SIG-M5 treated with dmso at 0.1 percent for 504 hours (cell line): ENCODE results near the gene FEV.

Experiments
- DNase-seq: peaks from one replicate; lab custom pipeline; 2025; ENCODE audit not compliant: unreplicated experiment; lab: John Stamatoyannopoulos, UW

FEV gene

DNA sequence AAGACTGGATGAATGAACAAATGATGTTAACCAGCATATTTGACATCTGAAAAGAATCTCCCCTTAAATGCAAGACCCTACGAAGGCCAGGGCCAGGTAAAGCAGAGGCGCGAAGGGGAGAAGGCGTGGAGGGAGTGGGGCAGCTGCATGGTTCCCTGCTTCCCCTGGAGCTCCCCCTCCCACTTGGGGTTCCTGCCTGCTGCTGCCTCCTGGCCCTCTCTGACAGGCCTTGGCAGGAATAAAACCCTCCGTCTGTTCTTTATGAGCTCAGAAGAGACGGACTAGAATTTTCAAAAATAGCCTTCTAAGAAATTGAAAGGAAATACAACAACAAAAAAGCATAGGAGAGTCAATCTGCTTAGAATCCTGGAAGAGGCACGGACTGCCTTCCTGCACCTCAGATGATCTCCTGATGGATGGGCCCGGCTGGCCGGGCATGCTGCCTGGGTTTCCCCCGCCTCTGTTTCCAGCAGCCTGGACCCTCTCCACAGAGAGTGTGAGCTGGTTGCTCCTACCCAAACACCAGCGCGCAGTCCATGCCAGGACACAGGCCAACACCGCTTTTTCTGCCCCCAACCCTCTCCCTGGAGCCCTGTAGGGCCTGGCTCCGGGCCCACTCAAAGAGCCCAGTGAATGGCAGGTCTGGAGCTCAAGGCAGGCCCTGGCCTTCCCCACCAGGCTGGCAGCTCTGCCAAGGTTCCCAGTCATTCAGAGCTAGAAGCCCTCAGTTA lies 32.4 kb upstream of the FEV start:
- no peak for DNase-seq

DNA sequence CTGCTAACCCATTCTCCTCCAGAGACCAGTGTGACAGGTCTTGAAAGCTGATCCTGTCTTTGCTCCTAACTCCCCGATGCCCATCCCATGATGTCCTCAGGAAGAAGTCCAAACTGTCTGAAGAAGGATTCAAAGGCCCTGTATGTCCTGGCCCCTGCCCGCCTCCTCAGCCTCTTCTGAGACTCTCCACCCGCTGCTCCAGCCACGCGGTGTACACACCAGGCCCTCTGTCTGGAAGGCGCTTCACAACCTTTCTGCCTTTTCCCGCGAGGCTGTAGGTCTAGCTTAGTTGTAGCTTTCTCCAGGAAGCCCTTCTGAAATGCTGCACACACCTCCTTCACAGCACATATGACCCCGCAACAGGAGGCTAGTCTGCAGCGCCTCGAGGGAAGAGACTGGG lies 31.7 kb upstream of the FEV start:
- DNase-seq: no peak

- DNase-seq: no peak
Measured at GRCh38 chr2:219010873-219011272, 25.9 kb upstream of the FEV start.

DNA sequence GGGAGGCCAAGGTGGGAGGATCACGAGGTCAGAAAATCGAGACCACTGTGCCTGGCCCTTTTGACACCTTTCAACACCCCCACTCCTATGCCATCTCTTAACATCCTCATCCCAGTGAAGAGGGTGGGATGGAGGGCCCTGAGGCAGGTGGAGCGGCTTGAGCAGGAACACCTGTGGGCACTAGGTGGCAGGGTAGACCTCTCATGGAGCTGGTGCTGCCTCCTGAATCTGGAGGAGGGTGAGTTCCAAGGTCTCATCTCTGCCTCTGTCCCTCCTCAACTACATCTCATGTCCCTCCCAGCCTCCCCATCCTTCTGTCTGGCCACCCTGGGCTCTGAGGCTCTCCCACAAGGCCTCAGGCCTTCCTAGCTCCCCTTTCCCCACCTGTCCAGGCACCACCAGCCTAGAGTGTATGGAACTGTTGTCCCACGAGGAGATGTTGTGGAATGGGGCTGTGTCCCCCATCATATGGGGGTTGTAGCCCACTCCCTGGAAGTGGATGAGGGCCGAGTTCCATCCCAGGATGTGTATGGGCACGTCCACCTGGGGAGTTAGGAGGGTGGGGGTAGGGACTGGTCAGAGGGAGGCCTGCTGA lies 25.3 kb upstream of the FEV start:
- no peak for DNase-seq

GRCh38 chr2:219009294-219009693 lies 24.3 kb upstream of the FEV start:
- no peak for DNase-seq

GRCh38 chr2:219003979-219004378 lies 19.0 kb upstream of the FEV start:
- no peak for DNase-seq

GRCh38 chr2:219003267-219003634 lies 18.3 kb upstream of the FEV start:
- no peak for DNase-seq

GRCh38 chr2:219002395-219003266 lies 17.6 kb upstream of the FEV start:
- DNase-seq: no peak

DNA sequence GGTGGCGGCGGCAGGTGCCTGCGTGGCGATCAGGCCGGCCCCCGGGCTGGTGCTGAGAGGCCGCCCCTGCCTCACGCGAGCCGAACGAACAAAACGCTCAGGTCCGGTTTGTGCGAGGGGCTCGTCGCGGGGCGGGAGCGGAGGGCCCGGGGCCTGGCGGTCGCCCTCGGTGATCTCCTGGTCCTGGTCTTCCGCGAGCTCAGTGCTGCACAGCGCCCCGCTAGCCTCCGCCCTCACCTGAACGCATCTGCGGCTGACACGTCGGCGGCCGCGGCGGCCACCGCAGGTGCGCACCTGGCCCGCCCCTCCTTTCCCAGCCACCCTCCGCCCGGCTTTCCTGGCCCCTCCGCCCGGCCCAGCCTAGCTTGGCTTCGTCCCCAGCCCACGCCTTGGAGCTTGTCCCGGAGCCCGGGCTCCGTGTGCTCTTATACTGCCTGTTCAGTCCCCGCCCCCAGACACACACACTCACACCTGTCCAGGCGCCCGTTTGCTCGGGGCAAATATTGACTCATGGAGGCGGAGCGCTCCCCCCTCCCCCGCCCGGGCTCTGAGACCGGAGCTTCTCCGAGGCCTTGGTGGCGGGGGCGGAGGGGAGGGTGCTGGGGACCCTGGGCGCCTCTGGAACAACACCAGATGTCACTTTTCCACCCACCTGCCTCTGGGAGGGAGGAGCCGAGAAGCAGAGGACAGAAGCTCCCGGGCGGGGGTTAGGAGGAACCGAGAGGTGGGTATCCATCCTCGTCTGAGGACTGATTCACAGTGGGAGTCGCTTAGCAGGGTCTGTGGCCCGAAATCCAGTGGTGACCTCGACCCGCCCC lies 16.8 kb upstream of the FEV start:
- DNase-seq: no peak

- no peak for DNase-seq
Measured at GRCh38 chr2:219001100-219001576, 16.2 kb upstream of the FEV start.

DNA sequence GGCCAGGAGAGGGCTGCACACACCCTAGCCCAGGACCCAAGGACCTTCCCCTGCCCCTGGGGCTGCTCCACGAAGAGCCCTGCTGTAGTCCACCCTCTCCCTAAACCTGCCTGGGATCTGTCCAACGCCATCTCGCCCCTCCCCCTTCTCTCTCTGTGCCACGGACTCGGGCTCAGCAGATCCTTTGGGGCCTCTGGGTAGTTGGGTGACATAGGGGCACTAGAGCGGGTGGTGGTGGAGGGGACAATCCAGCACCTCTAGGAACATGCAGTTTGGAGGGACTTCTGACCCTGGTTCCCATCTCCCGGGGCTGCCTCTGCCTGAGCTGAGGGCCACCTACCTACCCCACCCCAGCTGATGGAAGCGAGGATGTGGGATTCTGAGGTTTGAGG lies 15.6 kb upstream of the FEV start:
- no peak for DNase-seq

GRCh38 chr2:218999881-219000568 lies 15.0 kb upstream of the FEV start:
- DNase-seq: no peak

- DNase-seq: no peak
Measured at GRCh38 chr2:218999021-218999880, 14.3 kb upstream of the FEV start.

DNA sequence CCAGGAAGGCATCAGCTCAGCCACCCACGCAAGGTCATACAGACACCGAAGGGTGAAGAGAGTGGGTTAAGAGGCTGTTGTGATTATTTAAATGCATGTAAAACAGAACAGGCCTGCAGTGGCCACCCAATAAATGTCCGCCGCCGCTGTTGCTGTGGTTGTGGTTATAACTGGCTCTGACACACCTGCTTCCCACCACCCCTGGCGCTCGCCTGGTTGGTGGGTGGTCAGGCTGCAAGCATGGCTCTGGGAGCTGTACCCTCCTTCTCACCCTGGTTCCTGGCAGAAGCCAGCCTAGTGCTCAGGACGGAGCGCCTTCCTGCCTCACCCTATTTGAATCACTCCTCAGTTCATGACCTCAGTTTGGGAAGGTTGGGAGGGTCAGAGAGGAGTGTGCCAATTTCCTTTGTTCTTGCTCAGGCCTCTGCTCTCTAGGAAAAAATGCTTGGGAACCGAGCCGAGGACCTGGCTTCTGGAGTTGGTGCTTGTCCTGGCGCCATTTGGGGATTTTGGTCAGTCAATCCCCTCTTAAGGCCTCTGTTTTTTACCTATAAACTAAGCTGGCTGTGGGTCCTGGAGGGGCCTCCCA lies 13.5 kb upstream of the FEV start:
- DNase-seq: no peak

GRCh38 chr2:218997731-218998130 lies 12.7 kb upstream of the FEV start:
- DNase-seq: no peak

DNA sequence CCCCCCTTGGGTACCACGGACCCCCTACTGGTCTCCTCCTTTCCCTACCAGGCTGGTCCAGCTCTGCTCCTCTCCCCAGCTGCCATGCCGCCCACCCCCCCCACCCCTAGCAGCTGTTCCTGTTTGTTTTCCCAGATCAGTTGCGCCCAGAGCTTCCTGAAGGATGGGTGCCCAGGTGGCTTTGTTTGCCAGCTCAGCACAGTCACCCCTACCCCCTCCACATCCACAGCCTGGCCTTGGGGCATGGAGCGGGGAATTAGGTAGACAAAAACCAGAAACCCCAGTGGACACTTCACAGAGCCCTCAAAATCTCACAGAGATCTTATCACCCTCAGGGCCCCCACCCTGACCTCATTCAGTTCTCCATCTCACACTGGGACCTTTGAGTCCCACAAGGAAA lies 12.0 kb upstream of the FEV start:
- no peak for DNase-seq

- DNase-seq: peak; percentile 56
Measured at GRCh38 chr2:218995972-218996711, 11.2 kb upstream of the FEV start.

DNA sequence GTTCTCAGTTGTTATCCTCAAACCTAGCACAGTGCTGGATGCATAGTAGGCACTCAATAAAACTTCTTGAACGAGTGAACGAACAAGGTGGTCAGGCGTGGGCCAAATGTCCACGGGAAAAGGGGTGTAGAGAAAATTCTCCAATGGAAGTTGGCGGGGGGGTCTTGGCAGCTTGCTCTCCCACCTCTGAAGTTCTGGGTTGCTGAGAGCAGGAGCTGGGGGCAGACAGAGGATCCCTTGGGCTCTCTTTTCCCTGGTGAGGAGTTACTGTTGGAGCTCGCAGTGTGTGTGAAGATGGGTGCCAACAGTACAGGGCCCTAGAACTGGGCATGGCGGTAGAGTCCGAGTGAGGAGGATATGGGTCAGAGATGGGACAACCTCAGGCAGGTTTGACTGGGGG lies 10.6 kb upstream of the FEV start:
- DNase-seq: no peak
